Measurements from ENCODE around the gene MSH2. TPM values are rescaled to one million over a fixed set of nuclear protein-coding genes. Genes with fewer than 3 reads are reported as not detected.
"Not testable (repeated sequence)": the region's sequence is repeated elsewhere in the genome, so short reads cannot be mapped to it uniquely, and the experiment has no call there.

Gene MSH2
- total RNA-seq, 1 donor from 2014 or later: 13.1 TPM

- H3K4me1 ChIP-seq: peaks cover 17% of the 10 kb centered on the region
- DNase-seq (no peak), ATAC-seq (peak in 1 of 2 donors; percentile 19)
- intact Hi-C loops (cut with DNase I): no loop called here
- peak overlapping the region; percentile 80 for H3K27ac ChIP-seq
- TF ChIP-seq CTCF (IDR thresholded peaks at IDR 0.05): no peak
- no peaks in the 10 kb centered on the region for H3K27me3 ChIP-seq (ENCODE audit: low read depth)
- H3K4me3 ChIP-seq: peak overlapping the region; percentile 100
- no peaks in the 10 kb centered on the region for H3K36me3 ChIP-seq
- no peaks in the 10 kb centered on the region for H3K9me3 ChIP-seq
Observed at GRCh38 chr2:47402555-47402804, 476 bp upstream of the MSH2 start.

- TF ChIP-seq CTCF (IDR thresholded peaks at IDR 0.05): no peak
- ATAC-seq: peak; percentile 33 to 49
- no peaks in the 10 kb centered on the region for H3K36me3 ChIP-seq
- H3K9me3 ChIP-seq: no peaks in the 10 kb centered on the region
- H3K4me1 ChIP-seq: peaks cover 17% of the 10 kb centered on the region
- H3K4me3 ChIP-seq: peak overlapping the region; percentile 100
- intact Hi-C loops (cut with DNase I): no loop called here
- peak overlapping the region; percentile 80 for H3K27ac ChIP-seq
- DNase-seq: no peak
- no peaks in the 10 kb centered on the region for H3K27me3 ChIP-seq (ENCODE audit: low read depth)
Observed at GRCh38 chr2:47403609-47404193, 745 bp downstream of the MSH2 start.

GRCh38 chr2:47404356-47404755 is 1.4 kb downstream of the MSH2 start:
- intact Hi-C loops (cut with DNase I): no loop called here
- no peak for TF ChIP-seq CTCF (IDR thresholded peaks at IDR 0.05)
- DNase-seq (no peak), ATAC-seq (no peak)
- Histone ChIP-seq H3K27me3 (ENCODE audit: low read depth) (no peaks in the 10 kb centered on the region), H3K4me1 (peaks cover 17% of the 10 kb centered on the region), H3K9me3 (no peaks in the 10 kb centered on the region), H3K27ac (no peak overlapping the region), H3K36me3 (no peaks in the 10 kb centered on the region), H3K4me3 (no peak overlapping the region)

- Histone ChIP-seq H3K27me3 (ENCODE audit: low read depth) (no peaks in the 10 kb centered on the region), H3K36me3 (peaks cover 10% of the 10 kb centered on the region), H3K4me1 (peaks cover 17% of the 10 kb centered on the region), H3K27ac (no peak overlapping the region), H3K4me3 (no peak overlapping the region), H3K9me3 (no peaks in the 10 kb centered on the region)
- intact Hi-C loops (cut with DNase I): no loop called here
- ATAC-seq (no peak), DNase-seq (no peak)
- TF ChIP-seq CTCF (IDR thresholded peaks at IDR 0.05): no peak
Observed at GRCh38 chr2:47405757-47406156, 2.8 kb downstream of the MSH2 start.

DNA sequence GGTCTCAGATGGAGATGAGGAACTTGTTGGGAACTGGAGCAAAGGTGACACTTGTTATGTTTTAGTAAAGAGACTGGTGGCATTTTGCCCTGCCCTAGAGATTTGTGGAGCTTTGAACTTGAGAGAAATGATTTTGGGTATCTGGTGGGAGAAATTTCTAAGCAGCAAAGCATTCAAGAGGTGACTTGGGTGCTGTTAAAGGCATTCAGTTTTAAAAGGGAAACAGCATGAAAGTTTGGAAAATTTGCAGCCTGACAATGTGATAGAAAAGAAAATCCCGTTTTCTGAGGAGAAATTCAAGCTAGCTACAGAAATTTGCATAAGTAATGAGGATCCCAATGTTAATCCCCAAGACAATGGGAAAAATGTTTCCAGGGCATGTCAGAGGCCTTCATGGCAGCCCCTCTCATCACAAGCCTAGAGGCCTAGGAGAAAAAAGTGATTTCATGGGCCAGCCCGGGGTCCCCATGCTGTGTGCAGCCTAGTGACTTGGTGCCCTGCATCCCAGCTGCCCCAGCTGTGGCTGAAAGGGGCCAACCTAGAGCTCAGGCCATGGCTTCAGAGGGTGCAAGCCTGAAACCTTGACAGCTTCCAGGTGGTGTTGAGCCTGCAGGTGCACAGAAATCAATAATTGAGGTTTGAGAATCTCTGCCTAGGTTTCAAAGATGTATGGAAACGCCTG is 3.8 kb downstream of the MSH2 start:
- ATAC-seq; DNase-seq; H3K27ac ChIP-seq; intact Hi-C loops (cut with DNase I); H3K4me3 ChIP-seq; H3K27me3 ChIP-seq (ENCODE audit: low read depth); H3K9me3 ChIP-seq: not testable (repeated sequence)
- Histone ChIP-seq H3K4me1 (peaks cover 16% of the 10 kb centered on the region), H3K36me3 (peaks cover 20% of the 10 kb centered on the region)

DNA sequence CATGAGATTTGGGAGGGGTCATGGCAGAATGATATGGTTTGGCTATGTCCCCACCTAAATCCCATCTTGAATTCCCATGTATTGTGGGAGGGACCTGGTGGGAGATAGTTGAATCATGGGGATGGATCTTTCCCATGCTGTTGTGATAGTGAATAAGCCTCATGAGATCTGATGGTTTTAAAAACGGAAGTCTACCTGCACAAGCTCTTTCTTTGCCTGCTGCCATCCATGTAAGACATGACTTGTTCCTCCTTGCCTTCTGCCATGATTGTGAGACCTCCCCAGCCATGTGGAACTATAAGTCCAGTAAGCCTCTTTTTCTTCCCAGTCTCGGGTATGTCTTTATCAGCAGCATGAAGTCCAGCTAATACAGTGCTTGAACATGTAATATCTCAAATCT is 5.0 kb downstream of the MSH2 start:
- ATAC-seq; DNase-seq; H3K27me3 ChIP-seq (ENCODE audit: low read depth); H3K9me3 ChIP-seq; H3K4me1 ChIP-seq; H3K27ac ChIP-seq; intact Hi-C loops (cut with DNase I); H3K4me3 ChIP-seq: not testable (repeated sequence)
- peaks cover 30% of the 10 kb centered on the region for H3K36me3 ChIP-seq
